NOMO-1 treated with dmso at 0.1 percent for 144 hours (cell line): ENCODE measurements around the gene LRP3.
A peak's percentile ranks its signal among the peaks of the same experiment; 100 is the strongest.
"Not testable (repeated sequence)": the region's sequence is repeated elsewhere in the genome, so short reads cannot be mapped to it uniquely, and the experiment has no call there.

Experiments used
- DNase-seq: peaks from one replicate; lab custom pipeline; 2025; ENCODE audit not compliant: unreplicated experiment; lab: John Stamatoyannopoulos, UW

Gene LRP3

GRCh38 chr19:33201886-33202545, 7.9 kb downstream of the LRP3 start:
- DNase-seq = no peak

GRCh38 chr19:33202546-33203507, 8.7 kb downstream of the LRP3 start:
- no peak for DNase-seq

- DNase-seq = no peak
Measured at GRCh38 chr19:33203529-33203928, 9.4 kb downstream of the LRP3 start.

- no peak for DNase-seq
Measured at GRCh38 chr19:33204136-33204973, 10.2 kb downstream of the LRP3 start.

- DNase-seq = no peak
Measured at GRCh38 chr19:33205110-33205509, 11.0 kb downstream of the LRP3 start.

- DNase-seq = no peak
Measured at GRCh38 chr19:33205531-33206260, 11.6 kb downstream of the LRP3 start.

GRCh38 chr19:33206261-33207039, 12.3 kb downstream of the LRP3 start:
- no peak for DNase-seq

- no peak for DNase-seq
Measured at GRCh38 chr19:33207040-33207620, 13.0 kb downstream of the LRP3 start.

- DNase-seq = no peak
Measured at GRCh38 chr19:33207903-33208302, 13.8 kb downstream of the LRP3 start.

GRCh38 chr19:33208371-33208895, 14.3 kb downstream of the LRP3 start:
- DNase-seq = peak; percentile 43

DNA sequence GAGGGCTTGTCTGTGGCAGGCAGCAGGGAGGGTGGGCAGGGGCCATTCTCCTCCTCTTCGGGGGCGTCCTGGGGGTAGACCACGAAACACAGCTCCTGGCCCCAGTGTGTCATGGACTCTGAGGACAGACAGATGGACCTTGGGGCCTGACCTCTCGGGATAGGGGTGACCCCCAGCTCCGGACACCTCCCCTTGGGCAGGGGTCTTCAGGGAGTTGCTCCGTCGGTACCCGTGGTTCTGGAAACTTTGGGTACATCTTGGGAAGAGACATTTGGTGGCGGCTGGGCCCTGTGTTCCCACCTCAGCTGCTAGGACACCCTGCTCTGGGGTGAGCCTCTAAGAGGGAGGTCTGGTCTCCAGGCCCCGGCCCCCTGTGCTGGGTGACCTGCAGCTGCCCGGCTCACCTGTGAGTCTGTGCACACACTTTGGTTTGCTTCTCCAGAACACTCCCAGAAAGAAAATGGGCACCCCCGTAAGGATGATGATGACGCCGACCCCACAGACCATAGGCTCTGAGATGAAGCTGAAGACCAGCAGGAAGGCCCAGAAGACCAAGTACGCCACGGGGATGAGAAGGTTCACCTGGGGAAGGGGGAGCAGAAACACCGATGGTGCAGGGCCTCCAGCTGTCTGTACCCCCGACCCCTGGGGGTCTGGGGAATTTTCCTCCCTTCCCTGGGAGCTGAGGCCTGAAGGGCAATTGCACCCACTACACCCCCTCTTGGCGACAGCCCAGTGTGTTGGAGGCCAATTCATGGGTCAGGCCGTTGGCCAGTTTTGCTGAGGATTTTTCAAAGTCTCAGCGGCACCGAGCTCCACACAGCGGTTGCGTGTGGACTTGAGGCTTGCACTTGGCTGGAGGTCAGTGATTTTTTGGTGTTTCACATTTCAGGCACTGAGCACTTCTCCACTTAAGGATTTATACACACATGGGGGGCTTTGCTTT, 15.0 kb downstream of the LRP3 start:
- DNase-seq = no peak

- DNase-seq = not testable (repeated sequence)
Measured at GRCh38 chr19:33209850-33210230, 15.7 kb downstream of the LRP3 start.

GRCh38 chr19:33210266-33210940, 16.3 kb downstream of the LRP3 start:
- no peak for DNase-seq

DNA sequence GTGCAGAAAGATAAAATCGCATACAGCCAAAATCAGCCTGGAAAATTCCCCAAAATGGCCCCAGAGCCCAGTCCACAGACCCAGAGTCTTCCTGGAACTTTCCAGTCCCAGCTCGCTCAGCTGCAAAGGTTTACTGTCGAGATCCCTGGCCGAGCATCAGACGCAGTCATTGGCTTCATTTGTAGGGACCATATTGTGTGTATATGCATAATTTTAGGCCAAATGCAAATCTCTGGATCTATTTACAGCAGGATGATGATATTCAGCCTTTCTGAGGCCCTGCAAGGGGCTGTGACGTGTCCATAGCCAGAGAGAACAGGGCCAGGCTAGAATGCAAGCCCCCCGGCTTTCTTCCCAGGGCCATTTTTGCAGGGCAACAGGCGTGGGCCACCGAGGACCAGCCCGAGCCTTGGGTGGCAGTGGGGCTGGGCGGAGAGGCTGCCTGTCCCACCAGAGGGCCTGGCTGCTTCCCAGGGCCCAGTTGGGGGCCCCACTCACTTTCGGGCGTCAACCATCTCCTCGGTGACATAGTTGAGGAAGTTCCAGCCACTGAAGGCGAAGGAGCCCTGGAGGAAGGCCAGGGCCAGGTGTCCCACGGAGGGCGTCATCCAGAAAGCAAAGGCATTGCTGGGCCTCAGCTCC, 17.8 kb downstream of the LRP3 start:
- no peak for DNase-seq

DNA sequence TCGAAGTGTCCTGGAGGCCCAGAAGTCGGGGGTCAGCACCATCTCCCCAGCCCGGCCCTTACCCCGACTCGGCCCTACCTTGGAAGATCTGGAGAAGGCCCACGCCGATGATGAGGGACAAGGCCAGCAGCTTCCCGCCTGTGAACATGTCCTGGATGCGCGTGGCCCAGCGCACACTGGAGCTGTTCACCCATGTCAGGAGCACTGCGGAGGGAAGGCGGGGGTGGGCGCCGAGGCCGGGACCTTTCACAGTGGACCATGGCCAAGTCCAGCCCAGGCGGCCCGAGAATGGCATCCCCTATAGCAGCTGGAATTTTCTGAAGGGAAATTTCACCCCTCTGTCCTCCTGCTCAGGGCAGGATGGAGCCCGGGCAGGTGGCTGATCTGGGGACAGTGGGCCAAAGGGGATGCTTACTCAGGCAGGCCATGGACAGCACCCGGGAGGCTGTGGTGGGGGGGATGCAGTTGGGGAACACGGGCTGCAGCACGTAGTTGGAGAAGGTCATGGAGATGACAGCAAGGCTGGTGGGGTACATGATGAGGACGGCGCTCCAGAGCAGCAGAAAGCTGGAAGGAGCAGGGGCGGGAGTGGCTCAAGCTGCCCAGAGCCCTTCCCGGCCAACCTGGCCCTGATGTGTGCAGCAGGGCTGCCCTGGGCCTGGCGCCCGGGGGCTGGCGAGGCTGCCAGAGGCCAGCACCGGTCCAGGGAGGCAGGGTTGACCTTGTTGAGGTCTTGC, 18.5 kb downstream of the LRP3 start:
- no peak for DNase-seq

DNA sequence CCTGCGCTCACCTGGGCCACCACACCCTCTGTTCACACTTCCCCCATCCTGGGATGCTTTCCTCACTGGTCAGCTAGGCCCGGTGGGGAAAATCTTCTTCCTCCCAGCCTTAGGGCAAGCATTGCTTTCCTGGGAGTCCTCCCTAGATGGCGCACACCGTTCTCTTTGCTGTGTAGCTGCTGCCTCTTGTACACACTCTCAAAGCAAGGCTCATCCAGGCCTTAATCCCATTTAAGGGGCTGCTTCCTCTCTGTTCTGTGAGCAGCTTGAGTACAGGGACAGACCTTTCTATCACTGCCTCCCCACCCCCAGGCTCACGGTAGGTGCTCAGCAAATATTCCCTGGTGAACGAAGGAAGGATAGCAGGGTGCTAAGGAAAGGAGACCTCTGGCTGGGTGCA, 20.5 kb downstream of the LRP3 start:
- no peak for DNase-seq
